ENCODE data around the gene FGD4.

The FGD4 gene

DNA sequence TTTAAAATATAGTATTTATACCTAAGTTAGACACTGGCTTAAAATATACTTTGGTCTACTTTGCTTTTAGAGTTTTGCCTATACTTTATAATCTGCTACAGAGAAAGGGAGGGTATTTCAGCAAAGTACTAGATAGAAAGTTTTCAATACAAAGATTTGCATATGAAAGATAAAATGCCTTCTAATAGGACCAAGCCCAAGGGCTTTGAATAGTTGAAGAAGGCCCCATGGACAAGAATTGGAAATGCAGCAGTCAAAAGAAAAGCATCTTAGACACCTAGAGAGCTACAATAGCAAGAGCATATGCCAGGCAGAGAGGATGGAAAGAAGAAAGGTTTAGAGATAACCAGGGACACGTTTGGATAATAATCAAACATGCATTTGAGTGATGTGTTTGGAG, 196.7 kb downstream of the FGD4 start:
- H3K27ac ChIP-seq (replicated peaks) = no peak overlapping the region
- DNase-seq (ENCODE audit: low read depth in 1 of 2, low spot score in 1 of 2) = no peak
- no peaks in the 10 kb centered on the region for H3K27me3 ChIP-seq (ENCODE audit: insufficient read depth, poor library complexity, severe bottlenecking)
- TF ChIP-seq GABPA (IDR thresholded peaks at IDR 0.05; ENCODE audit: low read depth) = no peak
- TF ChIP-seq, protein P1, sequence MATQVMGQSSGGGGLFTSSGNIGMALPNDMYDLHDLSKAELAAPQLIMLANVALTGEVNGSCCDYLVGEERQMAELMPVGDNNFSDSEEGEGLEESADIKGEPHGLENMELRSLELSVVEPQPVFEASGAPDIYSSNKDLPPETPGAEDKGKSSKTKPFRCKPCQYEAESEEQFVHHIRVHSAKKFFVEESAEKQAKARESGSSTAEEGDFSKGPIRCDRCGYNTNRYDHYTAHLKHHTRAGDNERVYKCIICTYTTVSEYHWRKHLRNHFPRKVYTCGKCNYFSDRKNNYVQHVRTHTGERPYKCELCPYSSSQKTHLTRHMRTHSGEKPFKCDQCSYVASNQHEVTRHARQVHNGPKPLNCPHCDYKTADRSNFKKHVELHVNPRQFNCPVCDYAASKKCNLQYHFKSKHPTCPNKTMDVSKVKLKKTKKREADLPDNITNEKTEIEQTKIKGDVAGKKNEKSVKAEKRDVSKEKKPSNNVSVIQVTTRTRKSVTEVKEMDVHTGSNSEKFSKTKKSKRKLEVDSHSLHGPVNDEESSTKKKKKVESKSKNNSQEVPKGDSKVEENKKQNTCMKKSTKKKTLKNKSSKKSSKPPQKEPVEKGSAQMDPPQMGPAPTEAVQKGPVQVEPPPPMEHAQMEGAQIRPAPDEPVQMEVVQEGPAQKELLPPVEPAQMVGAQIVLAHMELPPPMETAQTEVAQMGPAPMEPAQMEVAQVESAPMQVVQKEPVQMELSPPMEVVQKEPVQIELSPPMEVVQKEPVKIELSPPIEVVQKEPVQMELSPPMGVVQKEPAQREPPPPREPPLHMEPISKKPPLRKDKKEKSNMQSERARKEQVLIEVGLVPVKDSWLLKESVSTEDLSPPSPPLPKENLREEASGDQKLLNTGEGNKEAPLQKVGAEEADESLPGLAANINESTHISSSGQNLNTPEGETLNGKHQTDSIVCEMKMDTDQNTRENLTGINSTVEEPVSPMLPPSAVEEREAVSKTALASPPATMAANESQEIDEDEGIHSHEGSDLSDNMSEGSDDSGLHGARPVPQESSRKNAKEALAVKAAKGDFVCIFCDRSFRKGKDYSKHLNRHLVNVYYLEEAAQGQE (IDR thresholded peaks at IDR 0.05; ENCODE audit: insufficient replicate concordance, low read depth) = no peak
- TF ChIP-seq SPI1 (IDR thresholded peaks at IDR 0.05; ENCODE audit: borderline replicate concordance, low read depth) = no peak
- TF ChIP-seq, protein P2, sequence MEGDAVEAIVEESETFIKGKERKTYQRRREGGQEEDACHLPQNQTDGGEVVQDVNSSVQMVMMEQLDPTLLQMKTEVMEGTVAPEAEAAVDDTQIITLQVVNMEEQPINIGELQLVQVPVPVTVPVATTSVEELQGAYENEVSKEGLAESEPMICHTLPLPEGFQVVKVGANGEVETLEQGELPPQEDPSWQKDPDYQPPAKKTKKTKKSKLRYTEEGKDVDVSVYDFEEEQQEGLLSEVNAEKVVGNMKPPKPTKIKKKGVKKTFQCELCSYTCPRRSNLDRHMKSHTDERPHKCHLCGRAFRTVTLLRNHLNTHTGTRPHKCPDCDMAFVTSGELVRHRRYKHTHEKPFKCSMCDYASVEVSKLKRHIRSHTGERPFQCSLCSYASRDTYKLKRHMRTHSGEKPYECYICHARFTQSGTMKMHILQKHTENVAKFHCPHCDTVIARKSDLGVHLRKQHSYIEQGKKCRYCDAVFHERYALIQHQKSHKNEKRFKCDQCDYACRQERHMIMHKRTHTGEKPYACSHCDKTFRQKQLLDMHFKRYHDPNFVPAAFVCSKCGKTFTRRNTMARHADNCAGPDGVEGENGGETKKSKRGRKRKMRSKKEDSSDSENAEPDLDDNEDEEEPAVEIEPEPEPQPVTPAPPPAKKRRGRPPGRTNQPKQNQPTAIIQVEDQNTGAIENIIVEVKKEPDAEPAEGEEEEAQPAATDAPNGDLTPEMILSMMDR (IDR thresholded peaks at IDR 0.05; ENCODE audit: insufficient read depth, low read length) = no peak
- no peak for TF ChIP-seq POLR2AphosphoS5 (IDR thresholded peaks at IDR 0.05; ENCODE audit: low read depth)
- no peak overlapping the region for H3K4me3 ChIP-seq (replicated peaks; ENCODE audit: insufficient read depth, low read length)

DNA sequence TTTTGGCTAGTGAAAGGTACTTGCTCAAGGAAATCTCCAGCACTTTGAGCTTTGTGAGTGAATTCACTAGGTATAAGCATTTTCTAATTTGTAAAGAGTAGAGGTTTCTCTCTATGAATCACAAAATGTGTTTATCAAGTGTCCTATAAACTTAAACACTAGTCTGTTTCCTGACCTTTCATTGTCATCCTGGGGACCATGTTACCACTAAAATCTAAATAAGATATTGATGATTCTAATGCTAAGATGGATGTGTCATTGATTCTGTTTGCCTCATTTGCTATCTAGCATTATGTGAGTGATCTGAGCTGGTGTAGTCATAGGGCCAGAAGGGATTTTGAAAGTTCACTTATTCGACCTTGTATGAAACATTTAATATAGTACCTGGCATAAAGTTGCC, 199.3 kb downstream of the FGD4 start:
- TF ChIP-seq, protein P1 (IDR thresholded peaks at IDR 0.05; ENCODE audit: insufficient replicate concordance, low read depth) = no peak
- TF ChIP-seq POLR2AphosphoS5 (IDR thresholded peaks at IDR 0.05; ENCODE audit: low read depth) = no peak
- TF ChIP-seq, protein P2 (IDR thresholded peaks at IDR 0.05; ENCODE audit: insufficient read depth, low read length) = no peak
- no peak for TF ChIP-seq GABPA (IDR thresholded peaks at IDR 0.05; ENCODE audit: low read depth)
- TF ChIP-seq SPI1 (IDR thresholded peaks at IDR 0.05; ENCODE audit: borderline replicate concordance, low read depth) = no peak
- no peak overlapping the region for H3K4me3 ChIP-seq (replicated peaks; ENCODE audit: insufficient read depth, low read length)
- DNase-seq (ENCODE audit: low read depth in 1 of 2, low spot score in 1 of 2) = no peak

DNA sequence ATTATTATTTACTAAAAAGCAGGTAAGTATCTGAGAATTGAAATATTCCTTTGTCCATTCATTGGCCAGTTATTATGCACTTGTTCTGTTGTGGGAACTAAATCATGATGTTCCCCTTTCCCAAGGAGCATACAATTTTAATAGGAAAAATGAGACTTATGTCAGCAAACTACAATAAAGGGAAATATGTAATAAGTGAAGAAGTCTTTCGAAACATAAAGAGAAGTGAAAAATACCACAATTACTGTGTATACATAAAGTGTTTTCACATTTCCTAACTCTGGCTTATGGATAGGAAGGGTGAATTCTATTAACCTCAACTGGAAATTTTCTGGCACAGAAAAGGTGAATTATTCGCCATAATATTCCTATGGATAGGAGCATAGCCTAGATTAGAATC, 201.3 kb downstream of the FGD4 start:
- Histone ChIP-seq H3K27me3 (ENCODE audit: insufficient read depth, poor library complexity, severe bottlenecking) (no peaks in the 10 kb centered on the region), H3K4me3 (replicated peaks; ENCODE audit: insufficient read depth, low read length) (no peak overlapping the region), H3K27ac (replicated peaks) (no peak overlapping the region)
- no peak for DNase-seq (ENCODE audit: low read depth in 1 of 2, low spot score in 1 of 2)
- TF ChIP-seq SPI1 (IDR thresholded peaks at IDR 0.05; ENCODE audit: borderline replicate concordance, low read depth) = peak; percentile 4; the same call in 1 of the 2 replicates
- TF ChIP-seq GABPA (IDR thresholded peaks at IDR 0.05; ENCODE audit: low read depth) = no peak

More for the DNA sequence above, 199.3 kb downstream of the FGD4 start:
- Histone ChIP-seq H3K27ac (replicated peaks) (no peak overlapping the region), H3K27me3 (ENCODE audit: insufficient read depth, poor library complexity, severe bottlenecking) (no peaks in the 10 kb centered on the region)

DNA sequence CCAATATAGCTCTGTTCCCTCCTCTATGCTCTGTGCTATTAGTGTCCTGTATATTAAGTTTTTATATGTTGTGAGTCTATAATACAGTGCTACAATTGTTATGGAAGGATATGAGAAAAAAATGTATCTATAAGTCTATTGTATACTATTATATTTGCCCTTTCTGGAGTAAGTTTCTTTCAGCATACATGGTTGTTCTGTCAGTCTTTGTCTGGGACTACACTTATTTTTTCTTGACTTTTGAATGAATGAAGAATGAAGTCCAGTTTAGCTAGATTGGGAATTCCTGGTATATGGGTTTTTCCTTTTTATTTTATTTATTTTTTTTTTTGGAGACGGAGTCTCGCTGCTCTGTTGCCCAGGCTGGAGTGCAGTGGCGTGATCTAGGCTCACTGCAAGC, 203.7 kb downstream of the FGD4 start:
- H3K27ac ChIP-seq (replicated peaks) = no peak overlapping the region
- no peak overlapping the region for H3K4me3 ChIP-seq (replicated peaks; ENCODE audit: insufficient read depth, low read length)
- TF ChIP-seq SPI1 (IDR thresholded peaks at IDR 0.05; ENCODE audit: borderline replicate concordance, low read depth) = no peak
- TF ChIP-seq, protein P2 (IDR thresholded peaks at IDR 0.05; ENCODE audit: insufficient read depth, low read length) = no peak
- DNase-seq (ENCODE audit: low read depth in 1 of 2, low spot score in 1 of 2) = no peak
- no peaks in the 10 kb centered on the region for H3K27me3 ChIP-seq (ENCODE audit: insufficient read depth, poor library complexity, severe bottlenecking)

Data from HL-60 (cell line).